ENCODE data around the gene LRRC10B. TPM values are rescaled to one million over a fixed set of nuclear protein-coding genes. Genes with fewer than 3 reads are reported as not detected.

Gene LRRC10B
- total RNA-seq, 4 donors from 2014 or later = 0.45 to 1.4 (median 1.1) TPM

GRCh38 chr11:61536676-61537270 lies 28.2 kb downstream of the LRRC10B start:
- Histone ChIP-seq H3K4me3 (no peak overlapping the region), H3K27me3 (peaks cover 76% of the 10 kb centered on the region), H3K27ac (no peak overlapping the region), H3K9me3 (no peaks in the 10 kb centered on the region), H3K4me1 (peaks cover 0 to 7% (median 0%) of the 10 kb centered on the region in 3 donors), H3K36me3 (no peaks in the 10 kb centered on the region)
- ATAC-seq = no peak
- TF ChIP-seq EP300 (IDR thresholded peaks at IDR 0.05) (no peak), POLR2A (IDR thresholded peaks at IDR 0.05) (no peak), POLR2AphosphoS5 (IDR thresholded peaks at IDR 0.05) (no peak), CTCF (IDR thresholded peaks at IDR 0.05) (no peak)
- WGBS, 2 donors (ENCODE audit: low coverage in 1 of 2) = no CpG with 5 or more reads among the region's 2 CpGs

GRCh38 chr11:61537326-61537725 lies 28.8 kb downstream of the LRRC10B start:
- H3K9me3 ChIP-seq = no peaks in the 10 kb centered on the region
- ATAC-seq = no peak
- TF ChIP-seq POLR2AphosphoS5 (IDR thresholded peaks at IDR 0.05) (no peak), CTCF (IDR thresholded peaks at IDR 0.05) (no peak), POLR2A (IDR thresholded peaks at IDR 0.05) (no peak), EP300 (IDR thresholded peaks at IDR 0.05) (no peak)
- no peak overlapping the region for H3K27ac ChIP-seq
- no CpG with 5 or more reads among the region's 8 CpGs for WGBS, 2 donors (ENCODE audit: low coverage in 1 of 2)
- peaks cover 0 to 12% (median 0%) of the 10 kb centered on the region in 3 donors for H3K4me1 ChIP-seq
- no peaks in the 10 kb centered on the region for H3K36me3 ChIP-seq
- peaks cover 76% of the 10 kb centered on the region for H3K27me3 ChIP-seq
- H3K4me3 ChIP-seq = no peak overlapping the region

GRCh38 chr11:61538636-61538961 lies 30.1 kb downstream of the LRRC10B start:
- no peak overlapping the region for H3K27ac ChIP-seq
- no peak for ATAC-seq
- 40 to 91% methylated on average over 1 to 8 of the region's 9 CpGs for WGBS, 2 donors (ENCODE audit: low coverage in 1 of 2)
- no peaks in the 10 kb centered on the region for H3K9me3 ChIP-seq
- H3K4me3 ChIP-seq = no peak overlapping the region
- TF ChIP-seq CTCF (IDR thresholded peaks at IDR 0.05) (no peak), POLR2AphosphoS5 (IDR thresholded peaks at IDR 0.05) (no peak), EP300 (IDR thresholded peaks at IDR 0.05) (no peak), POLR2A (IDR thresholded peaks at IDR 0.05) (no peak)
- H3K4me1 ChIP-seq = peaks cover 0 to 12% (median 0%) of the 10 kb centered on the region in 3 donors
- H3K36me3 ChIP-seq = no peaks in the 10 kb centered on the region
- H3K27me3 ChIP-seq = peaks cover 66% of the 10 kb centered on the region

- H3K27ac ChIP-seq = no peak overlapping the region
- H3K4me3 ChIP-seq = no peak overlapping the region
- H3K4me1 ChIP-seq = peaks cover 0 to 12% (median 0%) of the 10 kb centered on the region in 3 donors
- no peaks in the 10 kb centered on the region for H3K9me3 ChIP-seq
- H3K27me3 ChIP-seq = peaks cover 62% of the 10 kb centered on the region
- no peak for ATAC-seq
- no peaks in the 10 kb centered on the region for H3K36me3 ChIP-seq
- TF ChIP-seq POLR2AphosphoS5 (IDR thresholded peaks at IDR 0.05) (no peak), POLR2A (IDR thresholded peaks at IDR 0.05) (no peak)
- WGBS, 2 donors (ENCODE audit: low coverage in 1 of 2) = 57% methylated on average over 7 of the region's 11 CpGs; no CpG with 5 or more reads in 1 of the 2 donors
Measured at GRCh38 chr11:61539006-61539405, 30.5 kb downstream of the LRRC10B start.

- ATAC-seq = no peak
Measured at GRCh38 chr11:61539831-61540357, 31.3 kb downstream of the LRRC10B start.

More at GRCh38 chr11:61539831-61540357, 31.3 kb downstream of the LRRC10B start:
- H3K4me1 ChIP-seq = peaks cover 0 to 12% (median 0%) of the 10 kb centered on the region in 3 donors
- TF ChIP-seq POLR2AphosphoS5 (IDR thresholded peaks at IDR 0.05) (no peak), EP300 (IDR thresholded peaks at IDR 0.05) (no peak), POLR2A (IDR thresholded peaks at IDR 0.05) (no peak), CTCF (IDR thresholded peaks at IDR 0.05) (no peak)
- H3K27me3 ChIP-seq = peaks cover 61% of the 10 kb centered on the region
- 52 to 71% methylated on average over 4 to 9 of the region's 14 CpGs for WGBS, 2 donors (ENCODE audit: low coverage in 1 of 2)
- no peaks in the 10 kb centered on the region for H3K36me3 ChIP-seq
- no peak overlapping the region for H3K27ac ChIP-seq
- H3K4me3 ChIP-seq = no peak overlapping the region
- H3K9me3 ChIP-seq = no peaks in the 10 kb centered on the region

Data from gastroesophageal sphincter (tissue), 4 donors.